GM04504 (cell line): ENCODE data around the gene DCLK3.

Experiments used
- DNase-seq: peaks from one replicate; pipeline ENCODE4 v3.0.0-alpha.2; 2012; ENCODE audit warnings: low read depth

The DCLK3 gene

GRCh38 chr3:36765104-36765503 is 751 bp upstream of the DCLK3 start:
- DNase-seq, result no peak

- no peak for DNase-seq
These were observed 318 bp upstream of the DCLK3 start for GRCh38 chr3:36764704-36765038.

GRCh38 chr3:36762918-36763849 is 1.2 kb downstream of the DCLK3 start:
- DNase-seq, result no peak

- no peak for DNase-seq
These were observed 2.6 kb downstream of the DCLK3 start for GRCh38 chr3:36761779-36762178.

GRCh38 chr3:36756269-36756668 is 8.1 kb downstream of the DCLK3 start:
- no peak for DNase-seq

- DNase-seq, result no peak
These were observed 13.0 kb downstream of the DCLK3 start for GRCh38 chr3:36751326-36751725.

- DNase-seq, result no peak
These were observed 13.6 kb downstream of the DCLK3 start for GRCh38 chr3:36750737-36751136.

- DNase-seq, result no peak
These were observed 19.6 kb downstream of the DCLK3 start for GRCh38 chr3:36744763-36745162.

- DNase-seq, result no peak
These were observed 20.5 kb downstream of the DCLK3 start for GRCh38 chr3:36743826-36744225.

GRCh38 chr3:36741285-36741684 is 23.1 kb downstream of the DCLK3 start:
- peak; percentile 1 for DNase-seq

- no peak for DNase-seq
These were observed 23.6 kb downstream of the DCLK3 start for GRCh38 chr3:36740787-36741186.

- DNase-seq, result no peak
These were observed 25.7 kb downstream of the DCLK3 start for GRCh38 chr3:36738702-36739101.

- no peak for DNase-seq
These were observed 28.1 kb downstream of the DCLK3 start for GRCh38 chr3:36736301-36736700.

GRCh38 chr3:36734742-36735141 is 29.6 kb downstream of the DCLK3 start:
- DNase-seq, result no peak

- DNase-seq, result no peak
These were observed 30.6 kb downstream of the DCLK3 start for GRCh38 chr3:36733723-36734122.

GRCh38 chr3:36733162-36733696 is 31.1 kb downstream of the DCLK3 start:
- DNase-seq, result no peak

- no peak for DNase-seq
These were observed 33.4 kb downstream of the DCLK3 start for GRCh38 chr3:36730966-36731365.

GRCh38 chr3:36729204-36730056 is 34.9 kb downstream of the DCLK3 start:
- DNase-seq, result peak; percentile 32

GRCh38 chr3:36714343-36715086 is 49.8 kb downstream of the DCLK3 start:
- DNase-seq, result peak; percentile 71

- no peak for DNase-seq
These were observed 50.4 kb downstream of the DCLK3 start for GRCh38 chr3:36713904-36714303.

GRCh38 chr3:36710606-36711005 is 53.7 kb downstream of the DCLK3 start:
- DNase-seq, result no peak

GRCh38 chr3:36709826-36710365 is 54.5 kb downstream of the DCLK3 start:
- no peak for DNase-seq
